PC-3 (cell line): ENCODE results near the gene SLC6A17. TPM values are rescaled to one million over a fixed set of nuclear protein-coding genes. Genes with fewer than 3 reads are reported as not detected.

Experiments
- ATAC-seq: fragments of 200-7000 bp; cut with Tn5 transposase; 2 replicates; pipeline ENCODE4 v1.9.1; 2020; ENCODE audit warnings: mild to moderate bottlenecking, moderate library complexity
- BruUV-seq: library from RNA; stranded (reverse); fragments of 400-500 nt; replicated peaks from 2 replicates; lab custom pipeline; 2021; lab: Mats Ljungman, UMichigan
- CTCF ChIA-PET: fragments of 300-600 bp; sonication (Branson Sonifier 250); formaldehyde crosslinking; loops from one replicate; lab custom pipeline; 2022; ENCODE audit warnings: antibody characterized with exemption; lab: Charles Lee
- POLR2A ChIA-PET: fragments of 300-600 bp; sonication (Branson Sonifier 250); formaldehyde crosslinking; loops from one replicate; lab custom pipeline; 2022; ENCODE audit warnings: antibody characterized with exemption; ENCODE audit not compliant: unreplicated experiment; lab: Charles Lee
- DNase-seq: peaks from one replicate; pipeline ENCODE4 v3.0.0-alpha.2; 2015
- H2AFZ ChIP-seq: fragments of 300-600 bp; sonication (generic); 2 replicates; pipeline ENCODE4 v1.6.0; 2016; ENCODE audit warnings: antibody characterized with exemption, low read length
- H3F3A ChIP-seq: fragments of 300-600 bp; sonication (generic); one replicate; pipeline ENCODE4 v1.6.0; 2017; ENCODE audit warnings: antibody characterized with exemption, low read length, control low read depth, mild to moderate bottlenecking; ENCODE audit not compliant: unreplicated experiment
- H3K27ac ChIP-seq: fragments of 300-600 bp; sonication (generic); 2 replicates; pipeline ENCODE4 v1.5.1; 2016; ENCODE audit warnings: mild to moderate bottlenecking, low read length
- H3K27me3 ChIP-seq: fragments of 300-600 bp; sonication (generic); 2 replicates; pipeline ENCODE4 v1.6.1; 2016; ENCODE audit warnings: low read length, mixed read lengths
- H3K36me3 ChIP-seq: fragments of 300-600 bp; sonication (generic); 2 replicates; pipeline ENCODE4 v1.6.1; 2016; ENCODE audit warnings: low read depth, mixed run types, low read length, mixed read lengths
- H3K4me1 ChIP-seq: fragments of 300-600 bp; sonication (generic); 2 replicates; pipeline ENCODE4 v1.5.1; 2016; ENCODE audit warnings: low read length; ENCODE audit not compliant: insufficient read depth
- H3K4me2 ChIP-seq: fragments of 300-600 bp; sonication (generic); 2 replicates; pipeline ENCODE4 v1.6.0; 2016; ENCODE audit warnings: low read length
- H3K4me3 ChIP-seq: fragments of 300-600 bp; sonication (generic); 2 replicates; pipeline ENCODE4 v1.5.1; 2016; ENCODE audit warnings: mild to moderate bottlenecking, low read length, mixed read lengths
- H3K79me2 ChIP-seq: fragments of 300-600 bp; sonication (generic); 2 replicates; pipeline ENCODE4 v1.6.1; 2017; ENCODE audit warnings: low read length, mixed read lengths
- H3K9ac ChIP-seq: fragments of 300-600 bp; sonication (generic); 2 replicates; pipeline ENCODE4 v1.6.0; 2016; ENCODE audit warnings: mild to moderate bottlenecking, low read length
- H3K9me2 ChIP-seq: fragments of 300-600 bp; sonication (generic); replicated peaks from 2 replicates; pipeline ENCODE4 v1.6.1; 2016; ENCODE audit warnings: mixed run types, low read length, mixed read lengths
- H3K9me3 ChIP-seq: fragments of 300-600 bp; sonication (generic); 2 replicates; pipeline ENCODE4 v1.6.1; 2016; ENCODE audit warnings: low read length, mixed read lengths
- H4K20me1 ChIP-seq: fragments of 300-600 bp; sonication (generic); 2 replicates; pipeline ENCODE4 v1.6.1; 2016; ENCODE audit warnings: low read length, mixed read lengths
- EZH2 ChIP-seq: fragments of 300-600 bp; sonication (generic); IDR thresholded peaks from one replicate; pipeline ENCODE4 v1.6.1; 2017; ENCODE audit warnings: antibody characterized with exemption, mild to moderate bottlenecking, low read length; ENCODE audit not compliant: unreplicated experiment
- EZH2phosphoT487 ChIP-seq: fragments of 300-600 bp; sonication (generic); IDR thresholded peaks from 2 replicates; pipeline ENCODE4 v1.6.1; 2018; ENCODE audit warnings: mild to moderate bottlenecking, antibody characterized with exemption, low read length, borderline replicate concordance
- intact Hi-C: fragments of 100-400 bp; cut with micrococcal nuclease; formaldehyde crosslinking; loops from 2 replicates; pipeline ENCODE4 v1.9.0; 2023
- total RNA-seq: library from RNA; depleted of rRNA; stranded (reverse); fragments of >200 nt; gene quantifications from 2 replicates; pipeline ENCODE4 v1.2.3, GENCODE V29; 2014
- TF ChIP-seq, protein P1 (sequence below): fragments of 300-600 bp; sonication (generic); conservative IDR thresholded peaks from 2 replicates; pipeline ENCODE4 v1.5.1; 2017; ENCODE audit warnings: antibody characterized with exemption, low read depth, mild to moderate bottlenecking, low read length

The SLC6A17 gene
- total RNA-seq, 1 experiment from 2014 or later: not detected

DNA sequence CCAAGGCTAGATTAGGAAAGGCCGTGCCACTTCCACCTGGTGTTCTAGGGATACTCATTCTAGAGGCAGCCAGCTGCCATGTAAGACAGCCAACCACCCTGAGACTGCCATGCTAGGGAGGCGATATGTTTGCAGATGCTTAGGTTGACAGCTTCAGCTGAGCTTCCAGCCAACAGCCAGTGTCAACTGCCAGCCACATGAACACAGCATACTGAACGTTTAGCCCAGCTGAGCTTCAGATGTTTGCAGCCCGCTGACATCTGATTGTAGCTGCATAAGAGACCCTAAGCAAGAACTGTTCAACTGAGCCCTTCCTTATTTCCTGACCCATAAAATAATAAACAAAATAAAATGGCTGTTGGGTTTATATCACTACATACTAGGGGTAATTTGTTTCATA lies 54.9 kb downstream of the SLC6A17 start:
- Histone ChIP-seq H2AFZ (no peak overlapping the region), H3K4me1 (peaks cover 10% of the 10 kb centered on the region), H3F3A (peaks cover 4% of the 10 kb centered on the region), H4K20me1 (no peaks in the 10 kb centered on the region), H3K4me2 (no peak overlapping the region), H3K9me3 (no peaks in the 10 kb centered on the region), H3K4me3 (no peak overlapping the region), H3K27me3 (no peaks in the 10 kb centered on the region), H3K79me2 (no peaks in the 10 kb centered on the region), H3K36me3 (no peaks in the 10 kb centered on the region), H3K9me2 (no peaks in the 10 kb centered on the region), H3K27ac (no peak overlapping the region), H3K9ac (no peak overlapping the region)
- DNase-seq (no peak), ATAC-seq (no peak)
- CTCF ChIA-PET: no interaction called here
- TF ChIP-seq EZH2phosphoT487 (no peak), EZH2 (no peak)
- TF ChIP-seq, protein P1, sequence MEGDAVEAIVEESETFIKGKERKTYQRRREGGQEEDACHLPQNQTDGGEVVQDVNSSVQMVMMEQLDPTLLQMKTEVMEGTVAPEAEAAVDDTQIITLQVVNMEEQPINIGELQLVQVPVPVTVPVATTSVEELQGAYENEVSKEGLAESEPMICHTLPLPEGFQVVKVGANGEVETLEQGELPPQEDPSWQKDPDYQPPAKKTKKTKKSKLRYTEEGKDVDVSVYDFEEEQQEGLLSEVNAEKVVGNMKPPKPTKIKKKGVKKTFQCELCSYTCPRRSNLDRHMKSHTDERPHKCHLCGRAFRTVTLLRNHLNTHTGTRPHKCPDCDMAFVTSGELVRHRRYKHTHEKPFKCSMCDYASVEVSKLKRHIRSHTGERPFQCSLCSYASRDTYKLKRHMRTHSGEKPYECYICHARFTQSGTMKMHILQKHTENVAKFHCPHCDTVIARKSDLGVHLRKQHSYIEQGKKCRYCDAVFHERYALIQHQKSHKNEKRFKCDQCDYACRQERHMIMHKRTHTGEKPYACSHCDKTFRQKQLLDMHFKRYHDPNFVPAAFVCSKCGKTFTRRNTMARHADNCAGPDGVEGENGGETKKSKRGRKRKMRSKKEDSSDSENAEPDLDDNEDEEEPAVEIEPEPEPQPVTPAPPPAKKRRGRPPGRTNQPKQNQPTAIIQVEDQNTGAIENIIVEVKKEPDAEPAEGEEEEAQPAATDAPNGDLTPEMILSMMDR: no peak
- POLR2A ChIA-PET: no interaction called here
- intact Hi-C loops: no loop called here
- BruUV-seq: no TSS peak

DNA sequence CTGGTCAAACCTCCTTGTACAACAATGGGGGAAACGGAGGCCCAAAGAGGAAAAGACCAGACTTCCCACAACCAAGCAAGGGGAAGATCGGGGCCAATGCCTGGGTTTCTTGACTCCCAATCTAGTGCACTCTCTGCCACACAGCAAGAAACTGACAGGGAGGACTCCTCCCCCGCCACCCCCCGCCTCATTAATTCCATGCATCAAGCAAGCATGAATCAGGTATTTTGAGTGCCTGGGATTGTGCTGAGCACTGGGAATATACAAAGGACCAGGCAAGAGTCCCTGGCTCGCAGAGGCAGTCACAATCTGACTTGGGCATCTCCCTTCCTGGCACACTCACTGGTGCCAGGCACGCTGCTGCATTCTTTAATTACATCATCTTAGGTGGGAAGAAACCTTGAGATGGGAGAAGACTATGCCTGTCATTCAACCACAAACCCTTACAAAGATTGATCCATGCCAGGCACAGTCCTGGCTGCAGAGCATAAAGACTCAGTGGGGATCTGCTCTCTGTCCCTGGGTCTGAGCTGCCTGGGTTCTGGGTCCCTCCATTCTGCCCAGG lies 55.4 kb downstream of the SLC6A17 start:
- no peaks in the 10 kb centered on the region for H3K9me2 ChIP-seq
- no peak for TF ChIP-seq EZH2phosphoT487
- TF ChIP-seq, protein P1: no peak
- no peak for TF ChIP-seq EZH2
- no peak overlapping the region for H3K9ac ChIP-seq
- no peaks in the 10 kb centered on the region for H4K20me1 ChIP-seq
- H3K27ac ChIP-seq: no peak overlapping the region
- H3K9me3 ChIP-seq: no peaks in the 10 kb centered on the region
- no peaks in the 10 kb centered on the region for H3K27me3 ChIP-seq
- no peak for ATAC-seq
- no peak overlapping the region for H3K4me3 ChIP-seq
- H3K4me2 ChIP-seq: no peak overlapping the region
- no TSS peak for BruUV-seq
- H3K79me2 ChIP-seq: no peaks in the 10 kb centered on the region
- no peak for DNase-seq
- POLR2A ChIA-PET: no interaction called here
- H2AFZ ChIP-seq: no peak overlapping the region
- no peaks in the 10 kb centered on the region for H3K36me3 ChIP-seq
- peaks cover 10% of the 10 kb centered on the region for H3K4me1 ChIP-seq
- CTCF ChIA-PET: interaction anchor here (4.3 kb wide), 1 partner anchor 107 kb away, joined by 53 read pairs; no protein-coding TSS in a partner anchor
- H3F3A ChIP-seq: peaks cover 4% of the 10 kb centered on the region
- intact Hi-C loops: no loop called here

DNA sequence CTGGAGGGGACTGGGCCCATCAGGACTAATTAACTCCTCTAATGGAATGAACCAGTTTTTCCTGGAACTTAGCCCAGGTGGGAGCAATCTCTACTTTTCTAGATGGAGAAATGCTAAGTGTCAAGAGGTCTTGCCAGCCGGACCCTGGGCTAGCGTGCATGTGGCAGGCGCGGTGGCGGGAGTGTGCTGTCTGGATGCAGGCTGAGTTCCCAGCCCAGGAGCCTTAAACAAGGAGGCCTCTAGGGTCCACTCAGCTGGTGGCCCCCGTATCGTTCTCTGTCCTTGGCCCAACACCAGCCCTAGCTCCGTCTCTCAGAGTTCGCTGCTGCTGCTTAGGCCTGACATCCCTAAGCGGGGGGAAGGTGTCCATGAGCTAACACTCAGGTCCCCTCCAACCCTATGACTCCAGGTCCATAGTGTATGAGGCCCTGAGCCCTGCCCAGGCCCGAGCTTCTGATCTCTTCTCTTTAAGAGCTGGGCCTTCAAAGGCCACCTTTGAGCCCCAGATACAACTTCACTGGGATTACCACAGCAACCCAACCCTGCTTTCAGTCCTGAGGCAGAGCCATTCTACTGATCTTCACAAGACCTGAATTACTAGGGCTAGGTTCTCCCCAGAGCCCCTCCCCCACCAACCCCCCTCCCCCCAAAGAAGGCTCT lies 56.1 kb downstream of the SLC6A17 start:
- Histone ChIP-seq H3F3A (peaks cover 4% of the 10 kb centered on the region), H3K4me3 (no peak overlapping the region), H3K27me3 (no peaks in the 10 kb centered on the region), H3K27ac (no peak overlapping the region), H3K79me2 (no peaks in the 10 kb centered on the region), H3K9ac (no peak overlapping the region), H3K4me1 (peaks cover 16% of the 10 kb centered on the region), H3K9me2 (no peaks in the 10 kb centered on the region), H3K9me3 (no peaks in the 10 kb centered on the region), H4K20me1 (no peaks in the 10 kb centered on the region), H3K36me3 (no peaks in the 10 kb centered on the region), H2AFZ (no peak overlapping the region), H3K4me2 (no peak overlapping the region)
- ChIA-PET CTCF (interaction anchor here (0.6 to 4.3 kb wide), 5 partner anchors 13 to 290 kb away, joined by 3 to 53 read pairs (median 8); no protein-coding TSS in a partner anchor), POLR2A (no interaction called here)
- BruUV-seq: no TSS peak
- intact Hi-C loops: no loop called here
- ATAC-seq (no peak), DNase-seq (no peak)
- TF ChIP-seq, protein P1: no peak
- TF ChIP-seq EZH2phosphoT487 (no peak), EZH2 (no peak)
